SK-N-MC (cell line): ENCODE measurements around the gene HOXB7.

Experiments
- DNase-seq: peaks from one replicate; pipeline ENCODE4 v3.0.0-alpha.2; 2011; ENCODE audit warnings: low read depth, low spot score
- H3K27ac ChIP-seq: fragments of 200-600 bp; sonication (generic); 2 replicates; pipeline ENCODE4 v1.5.1; 2016; ENCODE audit warnings: mixed run types
- H3K36me3 ChIP-seq: fragments of 200-600 bp; sonication (generic); 2 replicates; pipeline ENCODE4 v1.6.1; 2017; ENCODE audit warnings: antibody characterized with exemption, low read length, mixed read lengths; ENCODE audit not compliant: insufficient read depth
- H3K4me3 ChIP-seq: fragments of 200-600 bp; sonication (generic); 2 replicates; pipeline ENCODE4 v1.5.1; 2016
- H3K9ac ChIP-seq: fragments of 200-600 bp; sonication (generic); 2 replicates; pipeline ENCODE4 v1.8.0; 2017; ENCODE audit warnings: mixed run types, mixed read lengths; ENCODE audit not compliant: insufficient read length
- H3K9me3 ChIP-seq: fragments of 200-600 bp; sonication (generic); 2 replicates; pipeline ENCODE4 v1.6.1; 2017; ENCODE audit warnings: low read depth, mild to moderate bottlenecking, antibody characterized with exemption, low read length, moderate library complexity, mixed read lengths
- EZH2 ChIP-seq: fragments of 200-600 bp; sonication (generic); IDR thresholded peaks from one replicate; pipeline ENCODE4 v1.6.1; 2017; ENCODE audit warnings: antibody characterized with exemption
- FOXP2 ChIP-seq: optimal IDR thresholded peaks from 2 replicates; pipeline ENCODE3; 2011; ENCODE audit warnings: mild to moderate bottlenecking, moderate library complexity; ENCODE audit not compliant: insufficient read depth; ENCODE audit errors: extremely low read length, control extremely low read depth
- POLR2AphosphoS5 ChIP-seq: IDR thresholded peaks from 2 replicates; pipeline ENCODE4 v1.6.1; 2012; ENCODE audit warnings: mild to moderate bottlenecking, low read depth, low read length, borderline replicate concordance

HOXB7 gene

GRCh38 chr17:48619826-48620449 is 9.1 kb upstream of the HOXB7 start:
- Histone ChIP-seq H3K9me3 (no peaks in the 10 kb centered on the region), H3K9ac (no peak overlapping the region), H3K36me3 (no peaks in the 10 kb centered on the region), H3K4me3 (no peak overlapping the region), H3K27ac (no peak overlapping the region)
- no peak for DNase-seq
- TF ChIP-seq FOXP2 (no peak), POLR2AphosphoS5 (no peak), EZH2 (no peak)

GRCh38 chr17:48618256-48618896 is 7.6 kb upstream of the HOXB7 start:
- H3K36me3 ChIP-seq: no peaks in the 10 kb centered on the region
- no peak overlapping the region for H3K9ac ChIP-seq
- no peaks in the 10 kb centered on the region for H3K9me3 ChIP-seq
- peak overlapping the region; percentile 39 for H3K4me3 ChIP-seq
- TF ChIP-seq EZH2: no peak
- no peak for TF ChIP-seq FOXP2
- TF ChIP-seq POLR2AphosphoS5: no peak
- H3K27ac ChIP-seq: no peak overlapping the region
- no peak for DNase-seq

GRCh38 chr17:48617471-48618255 is 6.8 kb upstream of the HOXB7 start:
- no peak overlapping the region for H3K9ac ChIP-seq
- DNase-seq: no peak
- no peak overlapping the region for H3K27ac ChIP-seq
- H3K4me3 ChIP-seq: no peak overlapping the region
- no peaks in the 10 kb centered on the region for H3K9me3 ChIP-seq
- no peak for TF ChIP-seq FOXP2
- no peak for TF ChIP-seq EZH2
- no peak for TF ChIP-seq POLR2AphosphoS5
- H3K36me3 ChIP-seq: no peaks in the 10 kb centered on the region

GRCh38 chr17:48616717-48617470 is 6.1 kb upstream of the HOXB7 start:
- H3K9ac ChIP-seq: no peak overlapping the region
- TF ChIP-seq POLR2AphosphoS5: no peak
- no peak for TF ChIP-seq EZH2
- no peak for TF ChIP-seq FOXP2
- no peak for DNase-seq
- H3K4me3 ChIP-seq: no peak overlapping the region
- no peak overlapping the region for H3K27ac ChIP-seq
- H3K36me3 ChIP-seq: no peaks in the 10 kb centered on the region
- H3K9me3 ChIP-seq: no peaks in the 10 kb centered on the region

GRCh38 chr17:48615963-48616716 is 5.3 kb upstream of the HOXB7 start:
- H3K36me3 ChIP-seq: no peaks in the 10 kb centered on the region
- no peak for TF ChIP-seq EZH2
- no peak for TF ChIP-seq FOXP2
- TF ChIP-seq POLR2AphosphoS5: no peak
- DNase-seq: no peak
- H3K4me3 ChIP-seq: peak overlapping the region; percentile 84
- no peak overlapping the region for H3K9ac ChIP-seq
- no peaks in the 10 kb centered on the region for H3K9me3 ChIP-seq
- H3K27ac ChIP-seq: no peak overlapping the region

GRCh38 chr17:48615047-48615962 is 4.5 kb upstream of the HOXB7 start, which contains the start of gene HOXB8:
Gene HOXB8, minus strand, starts transcription at chr17:48615292. Its CDS starts 588 bp downstream, at chr17:48614704.
- Histone ChIP-seq H3K4me3 (peak within 1 kb of the TSS; percentile 84), H3K27ac (no peak within 1 kb of the TSS), H3K9ac (peak within 1 kb of the TSS; percentile 51), H3K36me3 (no peaks in the 10 kb centered on the region), H3K9me3 (no peaks in the 10 kb centered on the region)
- DNase-seq: no peak
- TF ChIP-seq FOXP2 (peak; percentile 73), EZH2 (no peak), POLR2AphosphoS5 (no peak)
